ENCODE data around the gene MYZAP.

MYZAP gene

DNA sequence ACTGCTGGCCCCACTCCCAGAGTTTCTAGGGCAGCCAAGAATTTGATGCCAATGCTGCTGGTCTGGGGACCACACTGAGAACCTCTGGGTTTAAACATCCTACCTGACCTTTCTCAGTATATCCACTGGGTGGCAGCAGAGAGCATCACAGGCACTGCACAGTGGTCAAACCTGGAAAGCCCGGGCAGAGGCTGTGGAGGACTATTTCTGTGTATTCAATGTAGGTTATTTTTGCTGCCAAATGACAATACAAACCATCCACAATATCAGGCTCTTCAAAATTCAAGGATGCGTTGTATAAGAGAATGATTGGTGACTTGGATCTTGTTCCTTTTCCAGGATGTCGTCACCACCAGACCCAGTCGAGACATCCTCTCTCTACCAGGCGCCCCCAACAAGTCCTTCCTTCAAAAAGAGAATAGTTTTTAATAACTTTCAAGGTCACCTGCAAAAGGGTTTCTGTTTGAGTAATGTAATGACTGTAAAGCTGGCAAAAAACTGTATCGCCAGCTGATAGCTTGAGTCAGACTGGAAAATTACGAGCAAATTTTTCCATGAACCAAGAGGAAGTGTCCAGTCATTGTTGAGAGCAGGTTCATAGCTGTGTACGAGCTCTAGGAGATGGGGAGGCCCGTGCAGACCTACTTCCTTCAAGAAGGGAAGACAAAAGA lies 30.5 kb upstream of the MYZAP start:
- DNase-seq (ENCODE audit: low read depth in 2 of 2): peak; percentile 86 to 94
- TF ChIP-seq, protein P1, sequence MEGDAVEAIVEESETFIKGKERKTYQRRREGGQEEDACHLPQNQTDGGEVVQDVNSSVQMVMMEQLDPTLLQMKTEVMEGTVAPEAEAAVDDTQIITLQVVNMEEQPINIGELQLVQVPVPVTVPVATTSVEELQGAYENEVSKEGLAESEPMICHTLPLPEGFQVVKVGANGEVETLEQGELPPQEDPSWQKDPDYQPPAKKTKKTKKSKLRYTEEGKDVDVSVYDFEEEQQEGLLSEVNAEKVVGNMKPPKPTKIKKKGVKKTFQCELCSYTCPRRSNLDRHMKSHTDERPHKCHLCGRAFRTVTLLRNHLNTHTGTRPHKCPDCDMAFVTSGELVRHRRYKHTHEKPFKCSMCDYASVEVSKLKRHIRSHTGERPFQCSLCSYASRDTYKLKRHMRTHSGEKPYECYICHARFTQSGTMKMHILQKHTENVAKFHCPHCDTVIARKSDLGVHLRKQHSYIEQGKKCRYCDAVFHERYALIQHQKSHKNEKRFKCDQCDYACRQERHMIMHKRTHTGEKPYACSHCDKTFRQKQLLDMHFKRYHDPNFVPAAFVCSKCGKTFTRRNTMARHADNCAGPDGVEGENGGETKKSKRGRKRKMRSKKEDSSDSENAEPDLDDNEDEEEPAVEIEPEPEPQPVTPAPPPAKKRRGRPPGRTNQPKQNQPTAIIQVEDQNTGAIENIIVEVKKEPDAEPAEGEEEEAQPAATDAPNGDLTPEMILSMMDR (IDR thresholded peaks at IDR 0.05; ENCODE audit: low read depth, low read length): peak; percentile 94
- H3K4me3 ChIP-seq (replicated peaks in 1 of 2; ENCODE audit: low read depth in 2 of 2, low read length in 2 of 2): peak overlapping the region in 1 of 2 donors; percentile 6

DNA sequence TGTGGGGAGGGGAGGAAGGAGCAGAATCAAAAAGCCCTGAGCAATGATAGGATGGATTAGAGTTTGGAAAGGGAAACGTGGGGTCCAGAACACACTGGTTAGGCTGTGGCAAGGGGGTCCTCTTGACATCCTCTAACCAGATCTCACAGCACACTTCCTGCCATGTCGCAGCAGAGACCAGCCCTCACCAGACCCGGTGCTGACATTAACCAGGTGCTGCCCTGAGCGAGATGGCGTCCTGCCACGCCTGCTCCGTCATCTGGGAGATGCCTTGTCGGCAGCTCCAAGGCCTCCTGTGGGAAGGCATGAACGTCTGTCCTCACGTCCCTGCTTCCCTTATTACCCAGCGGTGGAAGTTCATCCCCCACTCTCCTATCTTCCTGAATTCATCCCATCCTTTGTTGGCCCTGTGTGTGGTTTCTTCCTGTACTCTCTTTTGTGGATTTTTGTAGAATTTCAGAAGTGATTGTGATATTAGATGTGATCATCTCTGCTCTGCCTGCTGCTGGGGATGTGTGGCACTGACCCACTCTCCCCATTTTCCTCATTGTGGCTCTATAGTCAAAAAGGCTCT lies 29.4 kb upstream of the MYZAP start:
- TF ChIP-seq, protein P1 (IDR thresholded peaks at IDR 0.05; ENCODE audit: low read depth, low read length): no peak
- H3K4me3 ChIP-seq (replicated peaks in 1 of 2; ENCODE audit: low read depth in 2 of 2, low read length in 2 of 2): no peak overlapping the region
- peak in 1 of 2 donors; percentile 34 for DNase-seq (ENCODE audit: low read depth in 2 of 2)

DNA sequence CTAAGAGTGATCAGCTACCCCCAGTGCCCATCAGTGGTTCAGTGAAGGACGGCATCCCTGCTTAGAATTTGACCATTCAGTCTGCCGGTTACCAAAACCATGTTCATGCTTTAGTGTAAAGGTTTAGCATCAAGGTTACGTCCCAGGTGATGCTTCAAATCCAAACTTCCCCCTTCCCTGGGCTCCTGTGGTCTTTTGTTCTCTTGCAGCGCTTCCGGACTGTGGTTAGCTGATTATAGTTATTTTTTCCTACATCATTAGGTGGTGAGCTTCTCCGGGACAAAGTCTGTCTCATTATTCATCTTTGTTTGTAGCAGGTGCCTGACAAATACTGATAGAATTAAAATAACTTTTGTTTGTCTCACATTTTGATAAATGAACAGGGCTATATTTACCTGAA lies 28.3 kb upstream of the MYZAP start:
- TF ChIP-seq, protein P1 (IDR thresholded peaks at IDR 0.05; ENCODE audit: low read depth, low read length): no peak
- H3K4me3 ChIP-seq (replicated peaks in 1 of 2; ENCODE audit: low read depth in 2 of 2, low read length in 2 of 2): no peak overlapping the region
- DNase-seq (ENCODE audit: low read depth in 2 of 2): no peak

DNA sequence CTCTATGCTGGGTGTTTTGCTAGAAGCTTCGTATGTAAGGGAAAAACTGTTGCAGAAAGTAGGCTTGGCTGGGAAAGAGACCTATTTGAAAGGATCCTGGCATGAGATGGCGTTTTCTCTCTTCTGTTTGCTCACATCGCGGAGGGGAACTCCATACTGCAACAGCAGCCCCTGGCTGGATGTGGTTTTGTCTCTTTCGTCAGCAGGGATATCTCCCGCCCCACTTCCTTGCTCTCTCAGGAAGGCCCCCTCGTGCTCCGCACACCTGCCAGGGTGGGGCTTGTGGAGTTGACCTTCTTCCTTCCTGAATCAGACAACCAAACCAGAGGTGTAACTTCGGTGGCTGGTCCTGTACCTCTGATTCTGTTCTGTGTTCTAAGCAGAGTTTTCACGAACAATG lies 26.4 kb upstream of the MYZAP start:
- TF ChIP-seq, protein P1 (IDR thresholded peaks at IDR 0.05; ENCODE audit: low read depth, low read length): no peak
- H3K4me3 ChIP-seq (replicated peaks in 1 of 2; ENCODE audit: low read depth in 2 of 2, low read length in 2 of 2): no peak overlapping the region
- no peak for DNase-seq (ENCODE audit: low read depth in 2 of 2)

DNA sequence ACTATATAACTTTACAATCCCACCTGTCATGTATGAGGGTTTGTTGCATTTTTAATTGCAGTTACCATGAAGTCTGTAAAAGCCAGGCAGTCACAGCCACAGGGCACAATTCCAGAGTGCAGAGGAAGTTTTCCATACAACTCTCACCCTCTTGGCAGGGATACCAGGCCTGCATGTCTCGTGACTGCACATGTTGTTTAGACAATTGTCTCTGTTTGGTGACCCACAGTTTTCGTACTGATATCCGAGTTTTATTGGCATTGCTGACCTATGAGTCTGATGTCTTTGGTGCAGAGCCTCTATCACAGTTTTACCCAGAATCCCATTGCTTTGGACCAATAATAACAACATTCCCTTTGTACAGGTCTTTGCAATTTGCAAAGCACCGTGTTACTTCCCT lies 24.9 kb upstream of the MYZAP start:
- no peak overlapping the region for H3K4me3 ChIP-seq (replicated peaks in 1 of 2; ENCODE audit: low read depth in 2 of 2, low read length in 2 of 2)
- no peak for DNase-seq (ENCODE audit: low read depth in 2 of 2)
- TF ChIP-seq, protein P1 (IDR thresholded peaks at IDR 0.05; ENCODE audit: low read depth, low read length): no peak

DNA sequence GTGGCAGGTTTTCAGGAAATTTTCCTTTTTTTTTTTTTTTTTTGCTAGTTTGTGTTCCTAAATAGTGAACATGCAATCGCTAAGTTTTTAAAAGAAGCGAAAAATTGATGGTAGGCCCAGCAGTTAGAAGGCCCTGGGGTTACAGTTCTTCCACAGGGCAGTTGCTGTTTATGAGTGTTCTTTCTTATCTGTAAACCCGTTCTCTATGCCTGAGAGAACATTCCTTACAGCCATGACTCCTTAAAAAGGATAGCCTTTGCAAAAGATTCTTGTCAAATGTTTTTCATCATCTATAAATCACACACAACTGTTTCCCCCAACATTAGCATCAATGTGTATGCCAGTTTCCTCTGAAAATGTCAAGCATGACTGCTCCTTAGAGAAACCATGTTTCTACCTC lies 23.8 kb upstream of the MYZAP start:
- TF ChIP-seq, protein P1 (IDR thresholded peaks at IDR 0.05; ENCODE audit: low read depth, low read length): no peak
- H3K4me3 ChIP-seq (replicated peaks in 1 of 2; ENCODE audit: low read depth in 2 of 2, low read length in 2 of 2): no peak overlapping the region
- peak in 1 of 2 donors; percentile 39 for DNase-seq (ENCODE audit: low read depth in 2 of 2)

Data from cardiac fibroblast (primary cell).